ENCODE measurements around the gene SLC12A8.

The SLC12A8 gene

DNA sequence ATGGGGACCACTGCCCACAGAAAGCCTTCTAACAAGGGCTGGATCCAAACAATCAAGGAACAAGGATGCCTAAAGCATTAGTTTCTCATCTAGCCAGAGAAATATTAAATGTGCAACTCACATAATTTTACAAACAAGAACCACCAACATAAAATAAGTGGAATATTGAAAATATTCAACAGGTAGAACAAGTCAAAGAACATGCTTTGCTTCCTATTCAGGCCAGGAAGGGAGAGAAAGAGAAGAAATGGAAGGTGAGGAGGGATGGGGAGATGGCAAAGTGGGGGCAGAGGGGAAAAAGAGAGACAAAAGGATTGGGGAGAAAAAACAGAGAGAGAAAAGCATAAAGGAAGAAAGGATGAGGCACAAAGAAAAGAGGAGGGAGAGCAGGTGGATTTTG lies 63.1 kb downstream of the SLC12A8 start:
- TF ChIP-seq, protein P1, sequence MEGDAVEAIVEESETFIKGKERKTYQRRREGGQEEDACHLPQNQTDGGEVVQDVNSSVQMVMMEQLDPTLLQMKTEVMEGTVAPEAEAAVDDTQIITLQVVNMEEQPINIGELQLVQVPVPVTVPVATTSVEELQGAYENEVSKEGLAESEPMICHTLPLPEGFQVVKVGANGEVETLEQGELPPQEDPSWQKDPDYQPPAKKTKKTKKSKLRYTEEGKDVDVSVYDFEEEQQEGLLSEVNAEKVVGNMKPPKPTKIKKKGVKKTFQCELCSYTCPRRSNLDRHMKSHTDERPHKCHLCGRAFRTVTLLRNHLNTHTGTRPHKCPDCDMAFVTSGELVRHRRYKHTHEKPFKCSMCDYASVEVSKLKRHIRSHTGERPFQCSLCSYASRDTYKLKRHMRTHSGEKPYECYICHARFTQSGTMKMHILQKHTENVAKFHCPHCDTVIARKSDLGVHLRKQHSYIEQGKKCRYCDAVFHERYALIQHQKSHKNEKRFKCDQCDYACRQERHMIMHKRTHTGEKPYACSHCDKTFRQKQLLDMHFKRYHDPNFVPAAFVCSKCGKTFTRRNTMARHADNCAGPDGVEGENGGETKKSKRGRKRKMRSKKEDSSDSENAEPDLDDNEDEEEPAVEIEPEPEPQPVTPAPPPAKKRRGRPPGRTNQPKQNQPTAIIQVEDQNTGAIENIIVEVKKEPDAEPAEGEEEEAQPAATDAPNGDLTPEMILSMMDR (IDR thresholded peaks at IDR 0.05; ENCODE audit: borderline replicate concordance, insufficient read depth, low read depth, low read length), result no peak
- H3K4me3 ChIP-seq (ENCODE audit: low read depth, low read length), result no peak overlapping the region

- H3K4me3 ChIP-seq (ENCODE audit: low read depth, low read length), result no peak overlapping the region
- TF ChIP-seq, protein P1 (IDR thresholded peaks at IDR 0.05; ENCODE audit: borderline replicate concordance, insufficient read depth, low read depth, low read length), result no peak
Observed at GRCh38 chr3:125148836-125149235, 63.7 kb downstream of the SLC12A8 start.

GRCh38 chr3:125148016-125148812 lies 64.3 kb downstream of the SLC12A8 start:
- TF ChIP-seq, protein P1 (IDR thresholded peaks at IDR 0.05; ENCODE audit: borderline replicate concordance, insufficient read depth, low read depth, low read length), result no peak

DNA sequence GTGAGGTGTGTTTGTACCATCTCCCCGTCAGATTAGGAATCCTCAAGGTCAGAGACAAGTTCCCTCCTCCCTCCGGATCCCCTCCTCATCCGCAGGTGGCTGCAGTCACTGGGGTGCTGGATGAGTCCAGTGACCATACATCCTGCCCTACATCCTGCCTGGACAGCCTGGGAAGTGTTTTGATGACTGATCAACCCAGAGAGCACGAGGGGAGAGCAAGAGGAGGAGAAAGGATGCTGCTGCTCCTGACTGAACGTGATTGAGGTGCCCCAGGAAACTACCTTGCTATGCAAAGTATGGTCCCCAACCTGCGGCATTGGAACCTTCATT lies 65.1 kb downstream of the SLC12A8 start:
- no peak overlapping the region for H3K4me3 ChIP-seq (ENCODE audit: low read depth, low read length)
- TF ChIP-seq, protein P1 (IDR thresholded peaks at IDR 0.05; ENCODE audit: borderline replicate concordance, insufficient read depth, low read depth, low read length), result no peak

More at GRCh38 chr3:125148016-125148812, 64.3 kb downstream of the SLC12A8 start:
- H3K4me3 ChIP-seq (ENCODE audit: low read depth, low read length), result no peak overlapping the region

DNA sequence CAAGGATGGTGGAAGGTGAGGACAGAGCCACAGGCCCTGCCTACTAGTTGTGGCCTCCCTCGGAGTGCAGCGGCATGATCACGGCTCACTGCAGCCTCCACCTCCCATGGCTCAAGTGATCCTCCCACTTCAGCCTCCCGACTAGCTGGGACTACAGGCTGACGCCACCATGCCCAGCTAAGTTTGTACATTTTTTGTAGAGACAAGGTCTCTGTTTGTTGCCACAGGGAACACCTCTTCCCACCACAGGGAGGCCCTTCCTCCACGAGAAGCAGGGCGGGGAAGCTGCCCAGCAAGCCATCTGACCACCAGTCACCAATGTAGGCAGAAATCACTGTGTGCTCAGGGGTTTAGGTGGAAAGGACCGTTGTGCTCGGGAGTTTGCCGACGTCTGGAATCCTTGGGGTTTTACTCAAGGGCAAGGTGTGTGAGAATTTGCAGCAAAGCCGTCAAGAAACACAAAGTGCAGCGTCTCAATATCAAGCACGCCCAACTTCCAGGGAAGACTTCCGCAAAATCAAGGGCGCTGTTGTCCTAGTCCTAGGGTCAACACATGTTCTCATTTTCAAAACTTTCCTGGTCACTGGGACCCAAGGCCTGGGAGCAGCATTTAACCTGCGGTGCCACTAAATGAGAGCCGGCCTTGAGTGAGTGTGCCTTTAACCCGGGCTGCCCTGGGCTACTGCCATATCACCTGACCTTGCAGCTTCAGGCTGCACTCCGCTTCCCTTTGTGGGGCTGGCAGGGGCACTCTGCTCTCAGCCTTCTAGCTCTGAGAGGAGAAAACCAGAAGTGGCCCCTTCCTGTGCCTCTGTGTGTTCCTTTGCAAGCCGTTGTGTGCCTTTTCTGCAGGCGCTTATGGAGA lies 65.7 kb downstream of the SLC12A8 start:
- TF ChIP-seq, protein P1 (IDR thresholded peaks at IDR 0.05; ENCODE audit: borderline replicate concordance, insufficient read depth, low read depth, low read length), result no peak
- H3K4me3 ChIP-seq (ENCODE audit: low read depth, low read length), result peak overlapping the region; percentile 12

DNA sequence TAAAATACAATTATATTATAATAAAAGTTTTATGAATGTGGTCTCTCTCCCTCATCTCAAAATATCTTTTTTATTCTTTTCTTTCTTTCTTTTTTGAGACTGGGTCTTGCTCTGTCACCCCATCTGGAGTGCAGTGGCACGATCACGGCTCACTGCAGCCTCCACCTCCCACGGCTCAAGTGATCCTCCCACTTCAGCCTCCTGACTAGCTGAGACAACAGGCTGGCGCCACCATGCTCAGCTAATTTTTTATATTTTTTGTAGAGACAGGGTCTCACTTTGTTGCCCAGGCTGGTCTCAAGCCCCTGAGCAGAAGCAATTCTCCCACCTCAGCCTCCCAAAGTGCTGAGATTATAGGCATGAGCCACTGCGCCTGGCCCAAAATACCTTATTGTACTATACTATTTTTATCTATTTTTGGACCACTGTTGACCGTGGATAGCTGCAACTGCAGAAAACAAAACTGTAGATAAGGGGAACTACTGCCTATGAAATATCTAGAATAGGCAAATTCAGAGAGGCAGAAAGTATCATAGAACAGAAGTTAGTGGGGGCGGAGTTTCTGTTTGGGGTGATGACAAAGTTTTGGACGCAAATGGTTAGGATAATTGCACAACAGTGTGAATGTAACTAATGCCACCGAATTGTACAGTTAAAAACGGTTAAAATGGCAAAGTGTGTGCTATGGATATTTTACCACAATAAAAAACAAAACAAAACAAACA lies 66.6 kb downstream of the SLC12A8 start:
- no peak overlapping the region for H3K4me3 ChIP-seq (ENCODE audit: low read depth, low read length)
- TF ChIP-seq, protein P1 (IDR thresholded peaks at IDR 0.05; ENCODE audit: borderline replicate concordance, insufficient read depth, low read depth, low read length), result no peak
